Bladder microvascular endothelial cell (primary cell): ENCODE measurements around the gene RNF113A. TPM values are rescaled to one million over a fixed set of nuclear protein-coding genes. Genes with fewer than 3 reads are reported as not detected.

Experiments
- total RNA-seq: library from RNA; depleted of rRNA; stranded (reverse); fragments of >200 nt; gene quantifications from 2 replicates; pipeline ENCODE4 v1.2.3, GENCODE V29; 2014

RNF113A gene
- 12.2 and 14.2 TPM in 2 replicates for total RNA-seq

DNA sequence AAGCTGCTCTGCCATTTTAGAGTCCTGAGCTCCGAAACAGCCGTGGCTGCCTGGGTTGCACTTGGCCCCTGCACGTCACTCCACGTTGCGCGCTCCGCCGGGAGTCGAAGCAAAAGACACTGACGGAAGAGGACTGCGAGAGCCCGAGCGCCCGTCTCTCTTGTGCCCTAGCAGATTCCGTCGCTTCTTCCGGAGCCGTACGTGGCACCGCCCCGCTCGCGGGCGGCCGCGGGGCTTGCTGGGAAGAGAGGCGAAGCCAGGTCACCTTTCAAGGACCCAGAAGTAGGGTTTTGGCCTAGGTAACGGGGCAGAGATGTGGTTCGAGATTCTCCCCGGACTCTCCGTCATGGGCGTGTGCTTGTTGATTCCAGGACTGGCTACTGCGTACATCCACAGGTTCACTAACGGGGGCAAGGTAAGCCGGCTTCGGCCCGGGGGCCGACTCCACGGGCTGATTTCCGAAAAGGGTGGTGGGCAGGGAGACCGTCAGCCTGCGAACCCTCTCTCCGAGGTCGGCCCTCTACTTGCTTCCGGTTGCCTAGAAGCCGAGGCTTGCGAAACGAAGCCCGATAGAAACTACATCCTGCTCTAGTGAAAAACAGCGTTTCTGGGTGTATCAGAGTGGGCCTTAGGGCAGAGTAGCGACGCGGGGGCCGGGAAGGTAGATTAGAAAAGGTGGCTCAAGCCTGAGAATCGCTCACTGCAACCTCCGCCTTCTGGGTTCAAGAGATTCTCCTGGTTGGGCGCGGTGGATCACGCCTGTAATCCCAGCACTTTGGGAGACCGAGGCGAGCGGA, at the start of gene RNF113A, which contains the start of gene NDUFA1:
TSS of gene RNF113A (minus strand) at position 135 of the 797 bp plus-strand sequence. CDS start at position 15, 120 bp downstream.
TSS of gene NDUFA1 (plus strand) at position 234 of the 797 bp plus-strand sequence. CDS start at position 314, 80 bp downstream.

DNA sequence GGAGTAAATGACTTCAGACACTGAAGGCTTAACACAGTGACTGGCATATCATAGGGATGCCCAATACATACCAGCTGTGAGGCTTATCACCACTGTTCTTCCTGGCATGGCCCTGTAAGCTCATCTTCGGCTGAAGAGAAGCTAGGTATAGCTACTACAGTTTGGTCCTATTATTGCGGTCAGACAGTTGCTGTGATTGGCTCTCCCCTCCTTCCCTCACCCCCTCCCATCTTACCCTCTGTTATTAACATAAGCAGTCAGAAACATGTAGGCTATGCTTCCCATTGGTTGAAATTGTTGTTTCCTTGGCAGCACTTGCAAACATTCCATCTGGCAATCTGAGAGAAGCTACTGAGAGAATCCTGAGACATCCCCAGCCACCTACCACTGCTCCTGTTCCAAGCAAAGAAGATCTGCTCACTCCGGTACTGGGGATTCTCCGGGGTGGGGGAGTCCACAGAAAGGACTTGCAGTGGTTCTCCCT, 24.4 kb upstream of the RNF113A start, which contains the start of gene AKAP14:
TSS of gene AKAP14 (plus strand) at position 51 of the 484 bp plus-strand sequence. CDS start 7,331 bp downstream, outside the sequence.

DNA sequence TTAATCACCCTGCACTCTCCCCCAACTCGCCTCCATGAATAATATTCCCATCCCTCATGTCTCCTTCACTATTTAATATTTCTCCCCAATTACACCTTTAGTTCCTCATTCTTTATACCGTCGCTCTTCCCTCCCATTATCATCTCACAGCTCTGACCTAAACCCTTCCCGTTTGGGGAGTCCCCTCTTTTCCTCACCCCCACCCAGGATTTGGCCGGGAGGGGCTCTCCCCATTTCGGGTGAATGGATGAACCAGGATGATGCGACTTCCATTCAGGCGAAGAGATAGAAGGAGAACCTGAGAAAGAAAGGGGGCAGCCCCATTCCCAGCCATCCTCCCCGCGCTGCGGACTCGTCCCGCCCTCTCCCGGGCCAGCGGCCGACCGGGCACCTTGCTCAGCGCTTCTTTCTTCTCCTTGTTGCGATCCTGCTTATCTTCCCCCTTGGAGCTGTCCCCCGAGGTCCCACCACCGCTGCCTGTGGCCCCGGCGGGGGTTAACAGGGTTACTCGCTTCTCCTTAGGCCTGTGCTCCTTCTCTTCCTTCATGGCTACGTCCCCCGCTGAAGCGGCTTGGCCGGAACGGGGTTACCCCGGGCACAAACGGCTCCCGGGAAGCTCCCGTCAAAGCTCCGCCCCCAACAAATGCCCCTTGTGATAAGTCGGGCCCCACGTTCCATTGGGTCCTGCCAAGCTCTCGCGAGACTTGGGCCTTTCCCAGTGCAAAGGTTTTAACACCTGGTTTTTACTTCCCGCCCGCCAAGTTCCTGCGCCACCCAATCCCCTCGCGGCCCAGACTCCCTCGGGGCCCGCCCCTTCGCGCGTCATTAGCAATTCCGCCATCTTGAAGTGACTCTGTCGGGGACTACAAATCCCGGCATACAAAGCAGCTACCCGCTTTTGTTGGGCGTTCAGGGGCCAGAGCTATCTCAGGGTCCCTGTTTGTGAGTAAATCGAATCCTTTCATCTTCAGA, 18.9 kb downstream of the RNF113A start, which contains the start of gene UPF3B:
TSS of gene UPF3B (minus strand) at position 582 of the 972 bp plus-strand sequence. CDS start at position 547, 35 bp downstream.

Other genes with a start within 250 kb of the RNF113A start
- gene SEPTIN6, start 178.6 kb downstream of the RNF113A start, total RNA-seq, result 7.1 and 10.6 TPM in 2 replicates
- gene SOWAHD, start 113.1 kb downstream of the RNF113A start, total RNA-seq, result not detected in 2 replicates
- 1,366 and 2,089 TPM in 2 replicates for gene RPL39, start 80.1 kb downstream of the RNF113A start, total RNA-seq
- 2.4 and 3.5 TPM in 2 replicates for gene UPF3B, start 18.8 kb downstream of the RNF113A start, total RNA-seq
- gene NDUFA1, start 99 bp upstream of the RNF113A start, total RNA-seq, result 94.1 and 103 TPM in 2 replicates
- gene AKAP14, start 24.2 kb upstream of the RNF113A start, total RNA-seq, result not detected in 2 replicates
- 2.9 and 3.1 TPM in 2 replicates for gene NKAP, start 72.0 kb upstream of the RNF113A start, total RNA-seq
- not detected in 2 replicates for gene RHOXF2B, start 206.0 kb upstream of the RNF113A start, total RNA-seq
- gene RHOXF1, start 244.2 kb upstream of the RNF113A start, total RNA-seq, result not detected in 2 replicates